ENCODE measurements around the gene RAB17. TPM values are rescaled to one million over a fixed set of nuclear protein-coding genes. Genes with fewer than 3 reads are reported as not detected.

RAB17 gene
- total and polyA plus RNA-seq, 12 donors = 1.9 to 7.6 (median 4.8) TPM

- WGBS, 2 donors = 35 to 85% methylated on average over 8 of the region's 8 CpGs
- Histone ChIP-seq H3K27ac (peak overlapping the region in 9 of 10 donors; percentile 24 to 95 (median 93)), H3K36me3 (peaks cover 0 to 11% (median 0%) of the 10 kb centered on the region in 9 donors), H3K27me3 (peaks cover 0 to 14% (median 3%) of the 10 kb centered on the region in 7 donors), H3K4me1 (peaks cover 14 to 89% (median 71%) of the 10 kb centered on the region in 9 donors), H3K4me3 (no peak overlapping the region), H3K9me3 (peaks cover 0 to 6% (median under 1%) of the 10 kb centered on the region in 11 donors)
- ATAC-seq (no peak), DNase-seq (no peak)
- TF ChIP-seq CTCF (IDR thresholded peaks at IDR 0.05) = no peak
- intact Hi-C loops (cut with DNase I) = loop anchor here in 6 of 10 donors (5.0 kb wide), 3 partner anchors 33 to 43 kb away; no protein-coding TSS in a partner anchor
Measured at GRCh38 chr2:237629739-237630138, 39.2 kb upstream of the RAB17 start.

- Histone ChIP-seq H3K36me3 (peaks cover 0 to 11% (median 0%) of the 10 kb centered on the region in 9 donors), H3K27ac (peak overlapping the region in 9 of 10 donors; percentile 34 to 95 (median 93)), H3K4me1 (peaks cover 14 to 85% (median 72%) of the 10 kb centered on the region in 9 donors), H3K27me3 (peaks cover 0 to 14% (median 3%) of the 10 kb centered on the region in 7 donors), H3K4me3 (peak overlapping the region in 7 of 10 donors; percentile 59 to 90 (median 69)), H3K9me3 (peaks cover 0 to under 1% (median 0%) of the 10 kb centered on the region in 11 donors)
- no peak for DNase-seq
- intact Hi-C loops (cut with DNase I) = loop anchor here in 6 of 10 donors (5.0 kb wide), 3 partner anchors 33 to 43 kb away; no protein-coding TSS in a partner anchor
- ATAC-seq = peak in 3 of 8 donors; percentile 26 to 36 (median 29)
- TF ChIP-seq CTCF (IDR thresholded peaks at IDR 0.05) = no peak
- 60 to 75% methylated on average over 1 of the region's 1 CpG for WGBS, 2 donors
Measured at GRCh38 chr2:237629188-237629534, 38.6 kb upstream of the RAB17 start.

GRCh38 chr2:237628247-237629187, 38.0 kb upstream of the RAB17 start:
- Histone ChIP-seq H3K36me3 (peaks cover 0 to 11% (median 0%) of the 10 kb centered on the region in 9 donors), H3K27me3 (peaks cover 0 to 14% (median 3%) of the 10 kb centered on the region in 7 donors), H3K4me3 (peak overlapping the region; percentile 41 to 90 (median 66)), H3K4me1 (peaks cover 14 to 79% (median 66%) of the 10 kb centered on the region in 9 donors), H3K27ac (peak overlapping the region; percentile 34 to 95 (median 93)), H3K9me3 (no peaks in the 10 kb centered on the region)
- intact Hi-C loops (cut with DNase I) = loop anchor here in 6 of 10 donors (5.0 kb wide), 3 partner anchors 34 to 44 kb away; no protein-coding TSS in a partner anchor
- ATAC-seq (no peak), DNase-seq (no peak)
- WGBS, 2 donors = 32 to 48% methylated on average over 14 of the region's 14 CpGs
- no peak for TF ChIP-seq CTCF (IDR thresholded peaks at IDR 0.05)

All from heart right ventricle (tissue), 16 donors.